ENCODE data around the gene TPT1. TPM values are rescaled to one million over a fixed set of nuclear protein-coding genes. Genes with fewer than 3 reads are reported as not detected.

Gene TPT1
- total RNA-seq, 1 donor from 2014 or later = 2,752 TPM

DNA sequence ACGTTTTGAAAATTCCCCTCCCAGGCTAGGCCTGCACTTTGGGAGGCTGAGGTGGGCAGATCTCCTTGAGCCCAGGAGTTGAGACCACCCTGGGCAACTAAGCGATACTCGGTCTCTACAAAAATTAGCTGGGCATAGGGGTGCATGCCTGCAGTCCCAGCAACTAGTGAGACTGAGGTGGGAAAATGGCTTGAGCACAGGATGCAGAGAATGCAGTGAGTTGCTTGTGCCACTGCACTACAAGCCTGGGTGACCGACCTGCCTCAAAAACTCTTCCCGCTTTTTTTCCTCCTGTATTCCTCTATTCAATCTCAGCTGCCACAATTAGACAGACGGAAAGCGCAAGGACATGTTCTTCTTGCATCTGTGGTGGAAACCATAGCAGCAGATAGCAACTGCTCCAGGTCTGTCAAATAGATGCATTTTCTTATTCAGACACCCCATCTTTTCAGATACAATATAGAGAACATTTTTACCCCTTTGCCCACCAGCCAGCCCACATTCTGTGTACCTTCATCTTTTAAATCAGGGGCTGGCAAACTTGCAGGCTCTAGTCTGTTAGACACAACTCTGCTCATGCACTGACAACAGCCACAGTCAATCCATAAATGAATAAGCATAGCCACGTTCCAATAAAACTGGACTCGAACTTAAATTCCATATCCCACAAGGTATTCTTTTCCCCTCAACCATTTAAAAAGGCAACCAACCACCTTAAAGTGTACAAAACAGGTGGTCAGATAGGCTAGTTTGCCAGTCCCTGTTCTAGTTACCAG, 4.8 kb downstream of the TPT1 start:
- FAIRE-seq = no peak
- no peak for DNase-seq (ENCODE audit: low spot score in 2 of 2)

DNA sequence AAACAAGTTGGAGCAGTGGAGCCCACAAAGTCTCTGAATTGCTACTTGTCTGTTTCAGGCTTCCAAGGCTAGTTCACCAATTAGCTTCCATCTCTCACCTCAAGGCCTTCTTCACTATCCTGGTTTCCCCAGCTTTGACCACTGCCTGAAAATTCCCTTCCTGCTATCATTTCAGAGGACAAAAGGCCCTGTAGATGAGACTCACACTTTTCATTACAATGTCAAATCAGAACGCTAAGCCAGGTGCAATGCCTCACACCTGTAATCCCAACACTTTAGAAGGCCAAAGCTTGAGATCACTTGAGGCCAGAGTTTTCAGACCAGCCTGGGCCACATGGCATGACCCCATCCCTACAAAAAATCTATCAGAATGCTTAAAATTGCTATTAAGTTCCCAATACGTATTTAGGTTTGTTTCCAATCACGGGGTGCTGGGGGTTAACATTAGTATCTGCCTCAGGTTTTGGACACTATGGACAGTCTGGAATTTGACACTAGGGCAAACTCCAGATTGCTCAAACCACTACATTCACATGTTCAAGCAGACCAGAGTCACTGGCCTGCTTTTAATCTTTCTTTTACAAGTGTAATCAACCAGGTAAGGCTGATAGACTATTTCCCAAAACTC, 5.5 kb downstream of the TPT1 start:
- FAIRE-seq = no peak
- no peak for DNase-seq (ENCODE audit: low spot score in 2 of 2)

DNA sequence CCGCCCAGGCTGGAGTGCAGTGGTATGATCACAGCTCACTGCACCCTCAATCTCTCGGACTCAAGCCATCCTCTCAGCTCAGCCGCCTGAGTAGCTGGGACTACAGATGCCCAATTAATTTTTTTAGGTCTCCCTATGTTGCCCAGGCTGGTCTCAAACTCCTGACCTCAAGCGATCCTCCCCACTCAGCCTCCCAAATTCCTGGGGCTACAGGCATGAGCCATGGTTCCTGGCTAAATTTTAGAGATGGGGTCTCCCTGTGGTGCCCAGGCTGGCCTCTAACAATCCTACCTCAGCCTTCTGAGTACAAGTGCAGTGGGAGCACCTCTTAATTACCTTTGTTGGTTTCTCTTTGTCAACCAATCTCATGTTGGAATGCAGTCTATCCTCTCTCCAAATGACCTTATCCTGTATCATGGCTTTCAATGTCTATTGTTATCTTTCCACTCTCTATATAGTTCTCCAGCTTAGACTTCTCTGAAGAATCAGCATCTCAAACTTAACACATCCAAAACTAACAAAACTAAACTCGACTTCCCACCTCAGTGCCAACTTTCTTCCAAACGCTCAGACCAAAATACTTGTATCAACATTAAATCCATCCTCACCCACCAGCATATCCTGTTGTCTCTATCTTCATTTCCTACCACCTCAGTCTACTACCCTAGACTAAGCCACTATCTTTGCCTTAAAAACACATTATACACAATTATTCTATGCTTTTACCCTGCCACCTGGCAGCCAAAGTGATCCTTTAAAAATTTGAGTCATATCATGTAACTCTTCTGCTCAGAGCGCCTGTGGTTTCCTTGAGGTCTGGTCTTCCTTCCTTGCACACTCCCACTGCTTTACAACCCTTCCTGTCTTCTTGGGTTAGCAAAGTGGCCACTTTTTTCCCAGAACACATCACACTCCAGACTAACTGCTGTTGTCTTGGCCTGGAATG, 6.7 kb downstream of the TPT1 start:
- no peak for FAIRE-seq

DNA sequence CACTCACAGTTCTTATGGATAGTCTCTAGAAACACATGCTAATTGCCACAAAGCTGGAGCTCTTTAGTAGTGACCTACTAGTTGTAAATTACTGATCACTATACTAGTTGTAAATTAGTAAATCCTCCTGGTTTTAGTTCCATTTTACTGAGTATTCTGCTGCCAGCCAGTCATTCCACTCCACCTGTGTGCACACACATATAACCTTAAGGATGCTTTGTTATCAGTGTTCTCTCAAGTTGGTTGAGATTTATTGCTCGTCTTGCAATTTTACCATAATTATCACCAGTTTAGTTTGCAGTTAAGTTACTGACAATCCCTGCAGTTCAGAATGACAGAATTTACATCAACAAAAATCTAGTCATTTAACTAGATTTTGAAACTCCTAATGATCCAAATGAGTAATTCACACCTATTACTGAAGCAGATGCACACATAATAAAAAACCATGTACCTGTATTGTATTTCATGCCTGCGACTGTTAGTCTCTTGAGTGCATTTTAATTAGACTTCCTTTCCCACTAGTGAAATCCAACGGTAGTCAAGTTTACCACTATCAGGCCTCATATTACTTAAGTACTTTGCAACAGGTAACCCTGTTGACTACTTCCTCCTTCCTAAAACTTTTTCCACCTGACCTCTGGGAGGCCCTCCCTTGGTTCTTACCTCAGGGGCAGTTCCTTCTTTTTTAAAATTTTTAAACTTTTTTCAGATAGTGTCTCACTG, 7.6 kb downstream of the TPT1 start:
- DNase-seq (ENCODE audit: low spot score in 2 of 2) = no peak
- no peak for FAIRE-seq

More for the DNA sequence above, 6.7 kb downstream of the TPT1 start:
- DNase-seq (ENCODE audit: low spot score in 2 of 2) = no peak

DNA sequence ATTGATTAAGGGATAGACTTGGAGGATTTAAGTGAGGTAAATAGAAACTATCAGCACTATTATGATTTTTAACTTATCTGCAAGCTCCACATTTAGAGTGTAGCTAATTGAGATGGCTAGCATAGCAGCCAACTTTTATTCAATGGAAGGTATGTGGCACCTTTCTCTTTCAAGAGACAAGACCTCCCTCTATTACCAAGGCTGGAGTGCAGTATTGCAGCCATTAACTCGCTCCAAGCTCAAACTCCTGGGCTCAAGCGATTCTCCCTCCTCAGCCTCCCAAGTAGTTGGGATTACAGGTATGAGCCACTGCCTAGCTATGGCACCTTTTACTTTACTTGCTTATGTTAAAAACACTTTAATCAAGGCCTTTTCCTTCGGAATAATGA, 8.2 kb downstream of the TPT1 start:
- FAIRE-seq = no peak
- no peak for DNase-seq (ENCODE audit: low spot score in 2 of 2)

DNA sequence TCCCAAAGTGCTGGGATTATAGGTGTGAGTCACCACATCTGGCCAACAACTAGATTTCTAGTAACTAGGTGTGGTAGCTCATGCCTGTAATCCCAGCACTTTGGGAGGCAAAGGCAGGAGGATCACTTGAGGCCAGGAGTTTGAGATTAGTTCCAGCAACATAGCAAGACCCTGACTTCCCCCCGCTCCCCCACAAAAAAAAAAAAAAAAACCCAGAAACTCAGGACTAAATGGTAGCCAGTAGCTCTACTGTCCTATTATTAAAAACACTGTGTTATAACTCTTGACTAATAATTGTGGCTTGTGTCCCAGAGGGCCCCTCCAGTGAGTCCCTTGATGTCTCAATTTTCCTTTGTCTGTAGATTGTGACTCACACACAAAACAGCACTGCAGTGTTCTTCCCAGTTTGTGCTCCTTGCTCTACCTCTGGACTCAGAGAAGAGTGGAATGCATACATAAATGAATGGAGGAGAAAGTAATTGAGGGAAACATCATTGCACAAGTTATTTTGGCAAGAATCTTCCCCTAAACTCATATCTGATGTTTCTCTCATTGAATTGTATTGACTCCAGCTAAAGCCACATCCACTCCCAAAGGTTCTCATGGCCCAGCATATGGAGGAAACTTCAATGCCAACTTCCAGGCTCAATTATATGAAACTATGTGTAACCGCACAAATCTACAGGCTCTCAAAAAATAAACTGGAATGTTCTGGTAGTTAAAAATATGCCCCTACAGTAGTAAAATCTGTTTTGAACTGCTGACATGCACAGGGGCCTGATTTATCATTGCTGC, 8.8 kb downstream of the TPT1 start:
- DNase-seq (ENCODE audit: low spot score in 2 of 2) = no peak
- no peak for FAIRE-seq

DNA sequence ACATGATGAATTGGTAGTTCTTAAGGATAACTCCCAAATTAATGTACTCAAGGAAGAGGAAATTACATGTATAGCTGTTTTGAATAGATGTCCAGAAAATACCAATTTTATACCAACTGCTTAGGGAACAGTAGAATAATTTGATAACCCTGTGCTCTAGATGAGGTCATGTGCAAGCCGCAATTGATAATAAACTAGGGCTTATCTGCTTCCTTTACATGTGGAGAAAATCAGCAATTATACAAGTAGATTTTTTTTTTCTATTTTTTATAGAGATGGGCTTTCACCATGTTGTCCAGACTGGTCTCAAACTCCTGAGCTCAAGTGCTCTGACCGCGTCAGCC, 9.3 kb downstream of the TPT1 start:
- DNase-seq (ENCODE audit: low spot score in 2 of 2) (no peak), FAIRE-seq (no peak)

DNA sequence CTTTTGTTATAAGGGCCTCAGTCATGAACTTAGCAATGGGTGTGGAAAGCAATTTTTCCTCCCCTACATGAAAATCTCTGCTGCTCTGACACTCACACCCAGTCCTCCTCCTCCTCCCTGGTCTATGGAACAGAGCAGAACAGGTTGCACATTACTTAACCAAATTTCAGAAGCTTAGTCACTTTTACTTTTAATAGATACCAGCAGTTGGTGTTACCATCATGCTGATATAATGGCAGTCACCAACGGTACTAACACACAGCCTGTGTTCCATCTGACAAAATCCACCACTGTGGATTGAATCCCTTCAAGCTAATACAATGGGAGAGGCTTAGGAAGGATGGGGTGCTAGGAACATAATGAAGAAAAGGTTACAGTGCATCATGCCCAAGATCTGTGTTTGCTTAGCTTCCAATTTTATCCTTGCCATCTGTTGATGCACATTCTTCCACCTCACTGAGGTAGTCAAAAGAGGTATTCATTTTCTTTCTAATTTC, 9.8 kb downstream of the TPT1 start:
- DNase-seq (ENCODE audit: low spot score in 2 of 2) = no peak
- FAIRE-seq = no peak

DNA sequence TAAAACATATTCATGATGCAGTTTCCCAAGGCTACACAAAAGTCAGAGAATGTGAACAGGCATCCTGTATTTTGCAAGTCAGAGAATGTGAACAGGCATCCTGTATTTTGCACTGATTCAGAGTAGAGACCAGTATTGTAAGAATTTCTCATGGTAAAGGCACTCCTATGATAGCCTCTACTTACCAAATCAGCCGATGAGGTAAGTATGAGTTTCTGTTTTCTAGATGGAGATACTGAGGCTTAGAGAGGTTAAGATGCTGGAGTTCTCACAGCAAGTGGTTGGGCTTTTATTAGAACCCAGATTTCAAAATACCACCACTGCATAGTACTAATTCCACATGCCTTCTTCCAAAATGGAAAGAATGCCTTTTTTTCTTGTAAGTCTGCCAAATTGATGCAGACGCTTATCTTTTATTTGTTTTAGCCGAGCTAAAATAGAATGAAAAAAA, 12.3 kb downstream of the TPT1 start:
- DNase-seq (ENCODE audit: low spot score in 2 of 2) = no peak
- no peak for FAIRE-seq

DNA sequence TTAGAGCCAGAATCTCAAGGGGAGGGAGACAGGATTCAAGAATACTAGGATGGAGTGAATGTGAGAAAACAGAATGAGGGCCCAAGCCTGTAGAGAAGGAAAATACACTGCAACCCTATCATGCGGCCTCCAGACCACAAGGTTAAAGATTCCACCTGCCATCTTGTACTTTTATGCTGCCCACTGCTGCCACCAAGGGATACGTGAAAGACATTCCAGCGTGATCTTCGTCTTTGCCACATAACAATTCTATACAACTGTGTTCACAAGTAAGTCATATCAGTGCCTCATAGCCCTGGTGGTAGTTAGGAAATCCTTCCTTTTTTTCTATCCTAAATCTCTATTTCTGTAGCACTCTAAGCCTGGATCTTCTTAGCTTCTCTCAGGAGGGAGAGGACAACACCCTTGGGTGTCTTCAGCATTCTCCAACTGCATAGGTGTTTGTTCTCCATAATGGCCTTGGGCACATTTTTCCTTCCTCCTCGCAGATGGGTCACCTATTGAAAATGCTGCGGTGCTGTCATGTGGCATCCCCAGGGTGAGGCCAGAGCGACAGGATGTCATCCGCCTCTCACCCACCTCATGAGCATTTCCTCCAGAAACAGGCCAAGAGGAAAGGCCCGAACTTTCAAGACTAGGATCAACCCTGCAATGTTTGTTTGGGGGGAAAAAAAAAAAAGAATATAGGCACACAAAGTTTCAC, 13.6 kb downstream of the TPT1 start:
- FAIRE-seq (no peak), DNase-seq (ENCODE audit: low spot score in 2 of 2) (no peak)

DNA sequence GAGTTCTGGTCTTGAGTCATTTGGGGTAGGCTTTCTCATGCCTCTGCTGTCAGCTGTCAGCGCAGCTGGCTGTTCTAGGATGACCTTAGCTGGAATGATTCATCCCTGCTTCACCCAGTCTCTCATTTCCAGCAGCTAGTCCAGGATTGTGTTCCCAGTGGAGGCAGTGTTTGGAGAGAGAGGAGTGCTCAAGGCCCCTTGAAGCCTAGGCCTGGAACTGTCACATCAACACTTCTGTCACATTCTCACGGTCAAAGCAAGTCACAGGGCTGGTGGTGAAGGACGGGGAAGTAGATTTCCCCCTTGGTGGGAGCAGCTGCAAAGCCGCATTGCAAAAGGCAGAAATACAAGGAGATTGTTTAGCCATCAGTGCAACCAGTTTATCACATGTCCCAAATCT, 15.2 kb downstream of the TPT1 start:
- no peak for FAIRE-seq

DNA sequence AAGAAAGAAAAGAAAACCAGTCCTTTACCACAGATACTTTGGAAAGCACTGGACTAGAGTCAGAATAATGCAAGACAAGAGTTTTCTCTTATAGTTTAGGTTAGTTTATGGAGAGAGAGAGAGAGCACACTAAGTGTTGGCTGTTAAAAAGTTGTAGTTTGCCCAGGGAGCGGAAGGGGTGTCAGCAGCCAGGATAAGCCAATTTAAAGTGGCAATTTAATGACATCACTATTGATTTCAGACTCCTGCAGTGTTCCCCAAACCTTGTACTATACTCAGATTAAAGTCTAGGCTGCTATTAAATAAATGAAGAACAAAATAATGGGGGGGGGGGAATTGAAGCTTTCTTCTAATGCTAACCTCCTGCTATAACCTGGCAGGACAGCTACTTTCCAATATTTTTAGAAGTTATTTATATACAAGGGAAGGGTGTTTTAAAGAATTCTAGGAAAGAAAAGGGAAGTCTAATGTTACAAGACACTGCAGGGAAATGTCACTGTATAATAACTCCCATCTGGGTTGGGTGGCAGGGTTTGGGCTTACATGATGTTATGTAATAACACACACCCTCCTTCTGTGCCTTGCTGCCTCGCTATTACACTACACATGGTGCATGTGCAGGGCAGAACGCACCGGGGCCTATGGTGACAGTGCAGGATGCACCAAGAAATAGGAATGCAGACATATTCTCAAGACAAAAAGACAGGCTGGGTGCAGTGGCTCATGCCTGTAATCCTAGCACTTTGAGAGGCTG, 19.9 kb downstream of the TPT1 start:
- DNase-seq (ENCODE audit: low spot score in 2 of 2) (no peak), FAIRE-seq (no peak)

More for the DNA sequence above, 15.2 kb downstream of the TPT1 start:
- peak in 1 of 2 donors; percentile 48 for DNase-seq (ENCODE audit: low spot score in 2 of 2)

DNA sequence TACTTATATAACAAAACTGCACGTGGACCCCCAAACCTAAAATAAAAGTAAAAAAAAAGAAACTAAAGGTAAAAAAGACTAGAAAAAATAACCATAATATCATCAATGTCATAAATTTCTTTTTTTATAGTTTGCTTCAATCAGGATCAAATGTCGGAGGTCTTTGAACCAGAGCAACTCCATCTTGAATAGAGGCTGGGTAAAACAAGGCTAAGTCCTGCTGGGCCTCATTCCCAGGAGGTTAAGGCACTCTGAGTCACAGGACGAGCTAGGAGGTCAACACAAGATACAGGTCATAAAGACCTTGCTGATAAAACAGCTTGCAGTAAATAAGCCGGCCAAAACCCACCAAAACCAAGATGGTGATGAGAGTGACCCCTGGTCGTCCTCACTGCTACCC, 24.0 kb downstream of the TPT1 start:
- DNase-seq (ENCODE audit: low spot score in 2 of 2) (no peak), FAIRE-seq (no peak)

DNA sequence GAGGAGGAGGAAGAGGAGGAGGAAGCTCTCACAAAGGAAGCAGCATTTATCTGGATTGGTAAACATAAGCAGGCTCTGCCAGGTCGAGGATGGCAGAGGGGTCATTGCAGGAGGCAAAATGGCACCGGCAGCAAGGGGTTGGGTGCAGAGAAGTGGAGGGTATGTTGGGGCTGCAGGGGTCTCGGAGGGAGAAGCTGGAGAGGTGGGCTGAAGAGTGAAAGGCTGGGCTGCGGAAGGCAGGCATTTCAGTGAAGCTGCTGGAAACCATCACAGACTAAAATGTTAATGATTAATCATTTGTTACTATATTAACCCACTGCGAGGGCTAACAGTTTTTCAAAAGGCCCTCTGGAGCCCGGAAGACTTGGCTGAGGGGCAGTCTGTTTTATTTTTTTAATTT, 24.6 kb downstream of the TPT1 start:
- FAIRE-seq (no peak), DNase-seq (ENCODE audit: low spot score in 2 of 2) (no peak)

DNA sequence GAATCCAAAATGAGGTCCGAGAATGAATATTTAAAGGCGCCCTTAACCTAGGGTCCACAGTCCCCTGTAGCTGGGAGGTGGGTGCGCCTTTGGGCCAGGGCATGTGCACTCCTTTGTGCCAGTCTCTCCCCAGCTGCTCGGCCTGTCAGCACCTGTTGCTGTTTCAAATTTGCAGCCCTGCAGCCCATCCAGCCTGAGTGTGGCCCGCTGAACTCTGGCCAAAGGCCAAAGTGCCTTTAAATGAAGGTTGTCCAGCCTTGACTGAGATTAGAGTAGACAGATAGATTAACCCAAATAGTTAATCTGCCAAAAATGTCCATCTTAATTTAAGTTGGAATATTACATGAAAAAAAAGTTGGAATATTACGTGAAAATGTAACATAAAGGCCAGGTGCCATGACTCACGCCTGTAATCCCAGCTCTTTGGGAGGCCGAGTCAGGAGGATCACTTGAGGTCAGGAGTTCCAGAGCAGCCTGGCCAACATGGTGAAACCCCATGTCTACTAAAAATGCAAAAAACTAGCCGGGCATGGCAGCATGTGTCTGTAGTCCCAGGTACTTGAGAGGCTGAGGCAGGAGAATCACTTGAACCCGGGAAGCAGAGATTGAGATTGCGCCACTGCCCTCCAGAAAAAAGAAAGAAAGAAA, 25.3 kb downstream of the TPT1 start:
- DNase-seq (ENCODE audit: low spot score in 2 of 2) = no peak
- no peak for FAIRE-seq

DNA sequence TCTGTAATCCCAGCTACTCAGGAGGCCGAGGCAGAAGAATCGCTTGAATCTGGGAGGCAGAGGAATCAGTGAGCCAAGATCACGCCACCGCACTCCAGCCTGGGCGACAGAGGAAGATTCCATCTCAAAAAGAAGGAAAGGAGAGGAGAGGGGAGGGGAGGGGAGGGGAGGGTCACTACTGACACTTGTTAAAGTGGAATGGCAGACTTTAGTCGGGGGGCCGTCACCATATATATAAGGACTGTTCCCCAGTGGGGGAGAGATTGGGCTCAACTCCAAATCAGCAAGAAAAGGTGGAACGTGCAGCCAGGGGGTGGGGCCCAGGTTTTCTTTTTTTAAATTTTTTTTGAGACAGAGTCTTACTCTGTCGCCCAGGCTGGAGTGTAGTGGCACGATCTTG, 26.2 kb downstream of the TPT1 start:
- no peak for DNase-seq (ENCODE audit: low spot score in 2 of 2)
- no peak for FAIRE-seq

DNA sequence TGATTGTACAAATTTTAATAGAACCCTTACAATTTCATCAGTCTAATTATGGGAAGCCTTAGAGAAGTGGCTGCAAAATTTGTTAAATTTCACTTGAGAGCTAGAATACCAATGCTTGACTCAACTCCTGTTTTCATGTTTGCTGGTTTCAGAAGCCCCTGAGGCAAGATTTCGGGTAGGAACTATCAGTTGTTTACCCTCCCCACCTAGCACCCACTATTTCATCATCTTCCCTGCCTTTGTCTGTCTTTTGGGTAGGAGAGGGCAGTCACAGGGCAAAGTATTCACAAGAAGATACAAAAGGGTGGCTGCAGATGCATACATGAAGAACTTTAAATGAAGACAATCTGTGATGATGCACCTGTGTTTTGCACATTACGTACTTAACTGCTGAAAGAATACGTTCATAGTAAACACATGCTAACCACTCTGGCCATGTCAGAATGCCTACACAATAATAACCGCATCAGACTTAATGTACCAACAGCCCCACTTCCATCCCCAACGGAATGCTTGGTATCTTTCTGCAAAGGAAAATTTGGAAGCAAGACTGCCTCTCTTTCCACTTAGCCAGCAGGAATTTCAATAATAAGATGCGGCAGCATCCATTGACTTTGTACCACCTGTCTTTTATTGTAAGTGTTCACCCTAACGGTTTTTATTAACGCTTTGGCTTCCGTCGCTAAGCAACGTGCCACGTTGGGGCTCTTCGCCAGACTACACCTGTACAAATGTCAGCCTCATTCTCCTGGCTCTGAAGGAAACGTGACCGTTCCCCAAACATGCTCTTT, 30.4 kb downstream of the TPT1 start:
- no peak for FAIRE-seq
- no peak for DNase-seq (ENCODE audit: low spot score in 2 of 2)
